Peyer's patch (tissue), 4 donors: ENCODE data around the gene STARD3NL. TPM values are rescaled to one million over a fixed set of nuclear protein-coding genes. Genes with fewer than 3 reads are reported as not detected.

Experiments
- DNase-seq, 3 donors: peaks; one replicate each; pipeline ENCODE4 v3.0.0-alpha.2; 2017 to 2019
- H3K27ac ChIP-seq, 4 donors: fragments of 200-600 bp; sonication (generic); one replicate each; pipeline ENCODE4 v1.5.1; 2016 to 2019
- H3K27me3 ChIP-seq, 2 donors: fragments of 200-600 bp; sonication (generic); one replicate each; pipeline ENCODE4 v1.5.1; 2019
- H3K36me3 ChIP-seq, 3 donors: fragments of 200-600 bp; sonication (generic); one replicate each; pipeline ENCODE4 v1.5.1; 2016 to 2019
- H3K4me1 ChIP-seq, 4 donors: fragments of 200-600 bp; sonication (generic); one replicate each; pipeline ENCODE4 v1.5.1; 2016 to 2019
- H3K4me3 ChIP-seq, 4 donors: fragments of 200-600 bp; sonication (generic); 1 replicate in 3 of 4; 2 replicates in 1 of 4; pipeline ENCODE4 v1.5.1; 2016 to 2019; ENCODE audit warnings: mild to moderate bottlenecking in 1 of 4
- H3K9me3 ChIP-seq, 4 donors: fragments of 200-600 bp; sonication (generic); one replicate each; pipeline ENCODE4 v1.5.1; 2016 to 2019; ENCODE audit warnings: mild to moderate bottlenecking in 1 of 4
- CTCF ChIP-seq, 6 experiments: fragments of 450-650 bp in 4 of 6; fragments of 200-600 bp in 2 of 6; sonication (generic) in 1 of 6; IDR thresholded peaks; one replicate each; pipeline ENCODE4 v1.5.1; 2017 to 2019; ENCODE audit warnings: antibody characterized with exemption in 6 of 6, mild to moderate bottlenecking in 3 of 6, moderate library complexity in 1 of 6
- POLR2A ChIP-seq, 2 donors: fragments of 450-650 bp; IDR thresholded peaks; one replicate each; pipeline ENCODE4 v1.5.1; 2017; ENCODE audit warnings: antibody characterized with exemption in 2 of 2, mild to moderate bottlenecking in 2 of 2, moderate library complexity in 2 of 2
- total RNA-seq, 4 donors: library from RNA; depleted of rRNA; stranded (reverse); fragments of >200 nt; gene quantifications; one replicate each; pipeline ENCODE4 v1.1.0, GENCODE V29; 2016

STARD3NL gene
- 10 to 100 TPM; 18.9 to 47.1 (median 23.2) TPM for total RNA-seq

GRCh38 chr7:38178004-38178694 is at the start of gene STARD3NL:
Gene STARD3NL (plus strand): TSS chr7:38178245. CDS start chr7:38207505, 29,260 bp downstream.
- Histone ChIP-seq H3K27ac (peak within 1 kb of the TSS; percentile 82 to 92 (median 88)), H3K4me1 (peaks cover 0 to 12% (median 2%) of the 10 kb centered on the region in 4 donors), H3K36me3 (no peaks in the 10 kb centered on the region), H3K4me3 (peak within 1 kb of the TSS; percentile 62 to 83 (median 77)), H3K27me3 (no peaks in the 10 kb centered on the region), H3K9me3 (no peaks in the 10 kb centered on the region)
- peak; percentile 94 to 98 (median 96) for DNase-seq
- peak; percentile 25 to 41 for TF ChIP-seq POLR2A (IDR thresholded peaks at IDR 0.05)
- peak in 3 of 6 experiments; percentile 34 to 51 (median 39) for TF ChIP-seq CTCF (IDR thresholded peaks at IDR 0.05)

GRCh38 chr7:38129162-38129561 is 48.9 kb upstream of the STARD3NL start:
- TF ChIP-seq CTCF (IDR thresholded peaks at IDR 0.05) (no peak), POLR2A (IDR thresholded peaks at IDR 0.05) (no peak)
- Histone ChIP-seq H3K36me3 (no peaks in the 10 kb centered on the region), H3K9me3 (no peaks in the 10 kb centered on the region), H3K27me3 (no peaks in the 10 kb centered on the region), H3K4me1 (no peaks in the 10 kb centered on the region), H3K27ac (no peak overlapping the region), H3K4me3 (no peak overlapping the region)
- no peak for DNase-seq

- no peak for DNase-seq
- Histone ChIP-seq H3K27me3 (no peaks in the 10 kb centered on the region), H3K36me3 (no peaks in the 10 kb centered on the region), H3K9me3 (no peaks in the 10 kb centered on the region), H3K4me1 (no peaks in the 10 kb centered on the region), H3K27ac (no peak overlapping the region), H3K4me3 (no peak overlapping the region)
- TF ChIP-seq POLR2A (IDR thresholded peaks at IDR 0.05) (no peak), CTCF (IDR thresholded peaks at IDR 0.05) (no peak)
Observed at GRCh38 chr7:38129579-38129978, 48.5 kb upstream of the STARD3NL start.

- H3K9me3 ChIP-seq, result no peaks in the 10 kb centered on the region
- H3K4me3 ChIP-seq, result no peak overlapping the region
- H3K36me3 ChIP-seq, result no peaks in the 10 kb centered on the region
- H3K4me1 ChIP-seq, result no peaks in the 10 kb centered on the region
- H3K27me3 ChIP-seq, result no peaks in the 10 kb centered on the region
- DNase-seq, result no peak
- TF ChIP-seq CTCF (IDR thresholded peaks at IDR 0.05) (no peak), POLR2A (IDR thresholded peaks at IDR 0.05) (no peak)
- no peak overlapping the region for H3K27ac ChIP-seq
Observed at GRCh38 chr7:38138171-38138570, 39.9 kb upstream of the STARD3NL start.

GRCh38 chr7:38141187-38141586 is 36.9 kb upstream of the STARD3NL start:
- no peak overlapping the region for H3K27ac ChIP-seq
- no peaks in the 10 kb centered on the region for H3K36me3 ChIP-seq
- DNase-seq, result no peak
- no peaks in the 10 kb centered on the region for H3K27me3 ChIP-seq
- H3K9me3 ChIP-seq, result no peaks in the 10 kb centered on the region
- H3K4me3 ChIP-seq, result no peak overlapping the region
- H3K4me1 ChIP-seq, result no peaks in the 10 kb centered on the region
- no peak for TF ChIP-seq POLR2A (IDR thresholded peaks at IDR 0.05)
- no peak for TF ChIP-seq CTCF (IDR thresholded peaks at IDR 0.05)
